NCI-H2029 treated with DMSO at 0.1 percent for 48 hours (cell line): ENCODE measurements around the gene CENPP.

ENCODE experiments used
- DNase-seq: peaks from one replicate; lab custom pipeline; 2025; lab: John Stamatoyannopoulos, UW

The CENPP gene

GRCh38 chr9:92325269-92325990 lies at the start of gene CENPP, which contains the start of gene NOL8:
CENPP (plus strand) TSS chr9:92325953.
NOL8 (minus strand) TSS chr9:92325350; CDS start chr9:92324161, 1,189 bp downstream.
- DNase-seq, result peak; percentile 93

DNA sequence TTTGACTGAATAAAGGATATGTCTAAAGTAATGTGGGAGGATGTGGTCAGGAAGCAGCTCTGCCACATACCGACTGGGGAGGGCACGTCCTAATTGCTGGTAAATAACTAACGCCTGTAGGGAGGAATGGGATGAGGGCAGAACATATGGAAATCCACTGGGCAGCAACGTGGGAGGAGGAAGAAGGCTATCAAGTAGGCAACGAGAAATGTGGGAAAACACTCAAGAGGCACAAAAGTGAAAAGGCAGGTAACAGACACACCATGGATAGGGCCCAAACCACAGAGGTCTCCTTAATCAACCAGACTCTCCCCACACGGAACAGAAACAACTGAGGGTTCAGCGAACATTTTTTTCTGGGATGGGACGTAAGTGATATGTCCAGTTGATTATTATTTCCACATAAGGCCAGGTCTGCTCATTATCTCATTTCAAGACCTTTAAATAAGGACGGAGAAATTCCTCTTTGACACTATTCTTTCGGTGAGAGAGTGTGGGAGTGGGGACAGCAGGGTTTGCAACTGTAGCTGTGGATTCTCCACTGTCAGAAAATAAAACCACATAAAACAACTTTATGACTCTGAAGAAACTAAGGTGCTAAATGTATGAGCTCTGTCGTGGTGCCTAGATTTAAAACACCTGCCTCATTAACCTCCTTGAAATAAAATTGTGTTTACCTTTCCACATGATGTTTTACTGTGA lies 49.3 kb upstream of the CENPP start:
- no peak for DNase-seq

DNA sequence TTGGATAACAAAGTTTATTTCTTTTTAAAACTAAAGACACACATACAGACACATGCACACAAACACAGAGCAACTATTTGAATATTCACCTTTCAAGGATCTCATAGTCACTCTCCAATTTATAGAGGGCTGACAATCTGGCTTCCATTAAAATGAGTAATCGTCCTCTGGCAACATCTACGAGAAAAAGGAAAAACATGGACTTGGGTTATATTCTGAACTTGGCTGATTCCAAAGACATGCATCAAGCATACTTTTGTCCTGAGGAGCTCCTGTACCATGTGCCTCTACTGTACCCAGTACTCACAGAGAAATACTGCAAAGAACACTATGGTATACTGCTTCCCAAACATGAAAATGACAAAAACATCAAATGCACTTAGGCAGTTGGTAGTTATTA lies 47.6 kb upstream of the CENPP start:
- DNase-seq, result no peak

DNA sequence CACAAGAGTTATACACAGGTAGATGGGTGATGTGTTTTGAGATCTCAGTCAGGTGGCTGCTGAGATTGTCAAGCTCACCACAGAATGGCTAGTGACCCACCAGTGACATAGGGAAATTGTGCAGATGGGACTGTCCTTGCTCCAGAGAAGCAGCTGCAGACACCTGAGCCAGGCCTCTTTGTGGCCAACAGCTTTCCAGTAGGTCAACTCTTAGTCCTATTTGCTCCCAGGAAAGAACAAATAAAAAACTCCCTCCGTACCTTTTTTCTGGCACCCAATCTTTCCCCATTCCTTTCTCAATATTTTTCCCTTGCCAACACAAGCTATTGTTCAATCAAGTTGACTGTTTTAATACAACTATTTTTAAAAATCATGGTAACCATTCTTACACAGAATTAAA lies 46.5 kb upstream of the CENPP start:
- DNase-seq, result no peak

DNA sequence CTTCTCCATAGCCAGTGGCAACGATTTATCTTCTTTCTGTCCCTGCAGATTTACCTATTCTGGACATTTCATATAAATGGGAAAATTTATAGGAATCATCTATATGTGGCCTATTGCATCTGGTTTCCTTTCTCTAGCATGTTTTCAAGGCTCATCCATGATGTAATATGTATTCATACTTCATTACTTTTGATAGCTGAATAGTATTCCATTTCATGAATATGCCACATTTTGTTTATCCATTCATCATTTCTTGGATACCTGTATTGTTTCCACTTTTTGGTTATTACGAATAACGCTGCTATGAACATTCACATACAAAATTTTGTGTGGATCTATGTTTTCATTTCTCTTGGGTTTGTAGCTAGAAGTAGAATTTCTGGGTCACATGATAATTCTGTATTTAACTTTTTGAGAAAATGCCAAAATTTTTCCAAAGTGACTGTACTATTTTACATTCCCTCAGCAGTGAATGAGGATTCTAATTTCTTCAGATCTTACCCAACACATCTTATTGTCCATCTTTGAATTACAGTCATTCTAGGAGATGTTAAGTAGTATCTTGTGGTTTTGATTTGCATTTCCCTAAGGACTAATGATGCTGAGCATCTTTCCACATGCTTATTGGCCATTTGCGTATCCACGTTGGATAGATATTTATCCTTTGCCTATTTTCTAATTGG lies 35.9 kb upstream of the CENPP start:
- no peak for DNase-seq

DNA sequence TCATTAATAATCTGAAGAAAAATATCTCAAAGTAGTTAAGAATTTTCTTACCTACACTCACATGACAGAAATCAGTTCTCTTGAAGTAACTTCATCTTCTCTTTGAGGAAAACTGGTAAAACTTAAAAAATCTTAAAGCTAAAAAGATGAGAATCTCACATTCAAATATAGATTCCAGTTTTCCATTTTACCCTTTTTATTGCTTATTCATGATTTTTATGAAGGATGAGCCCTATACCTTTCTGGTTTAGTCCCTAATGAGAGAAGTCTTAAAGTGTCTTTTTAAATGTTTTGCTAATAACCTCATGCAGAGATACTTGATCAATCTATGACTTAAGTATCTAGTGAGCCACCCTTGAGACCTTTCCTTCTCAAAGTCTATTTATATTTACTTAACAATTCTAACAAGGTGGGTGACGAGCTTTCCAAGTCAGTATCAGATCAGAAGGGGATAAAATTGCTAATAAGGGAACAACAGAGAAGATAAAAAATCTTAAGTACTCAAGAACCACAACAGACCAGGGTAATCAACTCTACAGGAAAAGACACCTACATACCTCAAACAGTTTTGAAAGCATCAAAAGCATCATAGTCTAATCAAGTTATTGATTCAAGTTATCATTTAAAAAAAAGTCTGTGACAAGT lies 34.8 kb upstream of the CENPP start:
- DNase-seq, result no peak

DNA sequence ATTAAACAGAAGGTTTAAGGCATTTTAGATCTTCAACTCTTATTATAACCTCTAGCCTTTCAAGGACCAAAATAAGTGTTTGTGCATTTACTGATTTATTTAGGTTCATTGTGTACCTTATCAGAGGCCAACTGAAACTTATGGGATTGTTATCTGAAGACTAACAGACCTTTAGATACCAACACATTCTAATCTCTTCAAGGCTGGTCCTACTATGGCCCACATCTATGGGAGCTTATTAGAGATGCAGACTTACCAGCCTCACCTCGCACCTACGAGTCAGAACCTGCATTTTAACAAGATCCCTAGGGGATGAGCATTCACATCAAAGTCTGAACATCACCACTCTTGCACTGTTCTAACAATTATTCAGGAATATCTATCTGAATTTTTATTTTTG lies 34.2 kb upstream of the CENPP start:
- DNase-seq, result no peak

- DNase-seq, result no peak
These were observed 33.2 kb upstream of the CENPP start for GRCh38 chr9:92292338-92293074.

GRCh38 chr9:92293075-92293354 lies 32.7 kb upstream of the CENPP start:
- no peak for DNase-seq

DNA sequence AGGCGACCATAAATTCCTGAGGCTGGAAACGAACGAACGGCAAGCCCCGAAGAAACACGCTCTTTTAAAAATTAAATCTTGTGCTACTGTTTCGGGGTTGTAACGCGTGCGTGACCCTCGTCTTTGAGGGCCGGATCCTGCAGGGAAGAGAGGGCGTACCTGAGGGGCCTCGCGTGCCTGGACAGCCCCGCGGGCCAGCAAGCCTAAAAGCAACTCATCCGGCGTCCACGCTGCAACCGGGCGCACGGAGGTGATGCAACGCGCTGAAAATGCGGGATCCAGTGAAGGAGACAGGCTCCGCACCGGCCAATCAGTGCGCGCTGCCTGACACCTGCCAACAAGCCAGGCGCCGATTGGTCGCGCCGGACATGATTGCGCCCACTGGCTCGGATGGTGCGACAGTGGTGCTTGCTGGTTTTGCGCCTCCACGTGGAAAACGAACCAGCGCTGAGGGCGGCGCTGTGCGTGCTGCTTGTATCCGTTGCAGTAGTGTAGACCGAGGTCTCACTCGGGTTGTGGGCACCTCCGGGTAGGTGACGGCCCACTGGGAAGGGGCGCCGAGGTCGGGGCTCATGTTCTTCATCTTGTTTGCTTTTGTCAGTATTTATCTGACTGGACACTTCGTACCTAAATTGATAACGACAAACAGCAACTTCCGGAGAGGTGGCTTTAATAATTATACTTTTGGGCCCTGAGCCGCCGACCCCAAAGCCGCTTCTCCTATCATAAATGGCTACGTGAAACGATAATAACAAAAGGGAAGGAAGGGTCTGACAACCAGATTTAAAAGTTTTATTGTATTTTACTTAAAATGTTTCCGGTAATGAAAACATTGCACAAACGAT lies 32.1 kb upstream of the CENPP start, which contains the start of gene IARS1:
Gene IARS1, minus strand, starts transcription at position 246 of the 845 bp plus-strand sequence. CDS start 4,278 bp downstream, outside the sequence.
- DNase-seq, result peak; percentile 79

DNA sequence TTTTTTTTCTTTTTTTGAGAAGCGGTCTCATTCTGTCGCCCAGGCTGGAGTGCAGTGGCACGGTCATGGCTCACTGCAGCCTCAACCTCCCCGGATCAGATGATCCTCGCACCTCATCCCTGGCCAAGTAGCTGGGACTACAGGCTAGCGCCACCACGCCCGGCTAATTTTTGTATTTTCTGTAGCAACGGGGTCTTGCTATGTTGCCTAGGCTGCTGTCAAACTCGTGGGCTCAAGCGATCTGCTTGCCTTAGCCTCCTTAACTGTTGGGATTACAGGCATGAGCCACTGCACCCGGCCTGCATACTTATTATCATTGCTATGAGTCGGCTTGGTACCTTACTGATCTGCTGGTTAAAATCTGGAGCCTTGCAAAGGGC lies 31.5 kb upstream of the CENPP start:
- DNase-seq, result no peak

GRCh38 chr9:92295240-92295790 lies 30.4 kb upstream of the CENPP start:
- DNase-seq, result no peak

GRCh38 chr9:92295827-92296258 lies 29.9 kb upstream of the CENPP start:
- no peak for DNase-seq

DNA sequence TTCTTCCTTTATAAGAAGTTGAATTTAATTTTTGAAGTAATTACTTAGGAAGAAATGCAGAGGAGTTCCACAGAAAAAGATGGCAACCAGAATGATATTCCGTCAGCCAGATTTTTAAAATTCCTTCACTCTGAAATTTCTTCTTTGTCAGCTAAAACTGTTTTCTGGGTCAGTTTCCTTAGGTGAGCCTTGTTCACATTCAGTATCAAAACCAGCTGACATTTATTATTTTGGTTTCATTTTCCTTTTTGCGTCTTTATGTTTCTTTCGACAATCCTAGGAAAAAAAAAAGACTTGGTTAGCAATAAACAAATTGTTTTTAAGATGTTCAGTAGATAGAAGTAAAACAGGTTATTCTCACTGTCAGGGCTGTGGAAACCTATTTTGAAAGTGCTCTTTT lies 28.1 kb upstream of the CENPP start:
- DNase-seq, result no peak

DNA sequence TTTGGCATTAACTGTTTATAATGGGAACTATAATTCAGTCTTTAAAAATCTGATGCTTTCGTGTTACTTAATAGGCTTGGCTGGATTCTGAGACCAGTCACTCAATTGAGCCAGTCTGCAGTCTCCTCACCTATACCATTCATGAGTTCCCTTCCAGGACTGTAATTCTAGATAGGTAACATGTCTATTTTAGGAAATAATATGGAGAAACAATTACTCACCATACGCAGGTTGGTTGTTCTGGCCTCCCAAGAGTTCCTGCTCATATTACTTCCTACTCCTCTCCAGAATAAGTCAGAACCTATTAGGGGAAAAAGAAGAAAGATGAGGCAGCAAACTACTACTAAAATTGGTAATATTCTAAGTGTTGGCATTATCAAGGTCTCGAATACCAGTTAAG lies 27.7 kb upstream of the CENPP start:
- DNase-seq, result no peak

- no peak for DNase-seq
These were observed 26.6 kb upstream of the CENPP start for GRCh38 chr9:92299116-92299515.

GRCh38 chr9:92300936-92301335 lies 24.8 kb upstream of the CENPP start:
- DNase-seq, result no peak

GRCh38 chr9:92308893-92309292 lies 16.9 kb upstream of the CENPP start:
- peak; percentile 18 for DNase-seq

DNA sequence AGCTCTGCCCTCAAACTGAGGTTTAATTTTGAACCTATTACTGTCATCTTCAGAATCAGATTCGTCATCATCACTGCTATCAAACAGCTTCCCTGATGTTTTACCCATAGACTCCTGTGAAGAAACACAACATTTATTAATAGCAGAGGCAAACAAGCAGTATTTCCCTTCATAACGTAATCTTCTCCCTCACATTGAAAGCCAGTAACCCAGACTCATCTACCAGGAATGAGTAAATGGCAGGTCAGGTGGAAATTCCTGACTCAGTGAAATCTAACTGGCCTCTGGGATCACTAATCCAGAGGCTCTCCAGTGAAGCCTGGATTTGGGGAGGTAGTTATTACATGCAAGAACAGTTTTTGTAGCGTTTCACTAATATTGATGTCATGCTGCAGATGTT lies 15.2 kb upstream of the CENPP start:
- no peak for DNase-seq

GRCh38 chr9:92312887-92313623 lies 12.7 kb upstream of the CENPP start:
- DNase-seq, result no peak
